Measurements from ENCODE around the gene WWC1.

DNA sequence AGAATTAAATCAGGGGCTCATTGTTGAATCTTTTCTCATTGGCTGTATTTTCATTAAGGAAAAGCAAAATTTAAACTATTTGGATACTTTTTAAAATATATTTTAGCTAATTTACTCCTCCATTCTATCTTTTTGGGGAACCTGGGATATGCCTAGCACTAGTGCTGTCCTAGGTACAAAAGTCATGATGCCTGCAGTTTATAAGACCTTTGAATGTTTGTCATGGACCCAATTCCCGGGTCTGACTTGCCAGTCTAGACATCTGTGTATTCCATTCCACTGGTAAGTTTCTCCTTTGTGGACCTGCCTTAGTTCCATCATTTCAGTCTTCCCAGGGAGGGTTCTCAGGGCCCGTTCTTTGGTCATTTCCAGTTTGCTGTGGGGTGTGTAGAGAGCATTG, 63.0 kb downstream of the WWC1 start:
- TF ChIP-seq, protein P1, sequence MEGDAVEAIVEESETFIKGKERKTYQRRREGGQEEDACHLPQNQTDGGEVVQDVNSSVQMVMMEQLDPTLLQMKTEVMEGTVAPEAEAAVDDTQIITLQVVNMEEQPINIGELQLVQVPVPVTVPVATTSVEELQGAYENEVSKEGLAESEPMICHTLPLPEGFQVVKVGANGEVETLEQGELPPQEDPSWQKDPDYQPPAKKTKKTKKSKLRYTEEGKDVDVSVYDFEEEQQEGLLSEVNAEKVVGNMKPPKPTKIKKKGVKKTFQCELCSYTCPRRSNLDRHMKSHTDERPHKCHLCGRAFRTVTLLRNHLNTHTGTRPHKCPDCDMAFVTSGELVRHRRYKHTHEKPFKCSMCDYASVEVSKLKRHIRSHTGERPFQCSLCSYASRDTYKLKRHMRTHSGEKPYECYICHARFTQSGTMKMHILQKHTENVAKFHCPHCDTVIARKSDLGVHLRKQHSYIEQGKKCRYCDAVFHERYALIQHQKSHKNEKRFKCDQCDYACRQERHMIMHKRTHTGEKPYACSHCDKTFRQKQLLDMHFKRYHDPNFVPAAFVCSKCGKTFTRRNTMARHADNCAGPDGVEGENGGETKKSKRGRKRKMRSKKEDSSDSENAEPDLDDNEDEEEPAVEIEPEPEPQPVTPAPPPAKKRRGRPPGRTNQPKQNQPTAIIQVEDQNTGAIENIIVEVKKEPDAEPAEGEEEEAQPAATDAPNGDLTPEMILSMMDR (IDR thresholded peaks at IDR 0.05 in 2 of 3, conservative IDR thresholded peaks at IDR 0.05 in 1 of 3; ENCODE audit: borderline replicate concordance in 1 of 3, insufficient read depth in 1 of 3, low read depth in 2 of 3, low read length in 2 of 3) = no peak
- TF ChIP-seq YY1 (IDR thresholded peaks at IDR 0.05; ENCODE audit: extremely low read depth, insufficient replicate concordance, low read depth, low read length) (no peak), EGR1 (IDR thresholded peaks at IDR 0.05; ENCODE audit: low read depth) (no peak), EZH2 (IDR thresholded peaks at IDR 0.05) (no peak), POLR2A (IDR thresholded peaks at IDR 0.05; ENCODE audit: borderline replicate concordance, extremely low read depth, insufficient read depth, insufficient read length) (no peak), POLR2AphosphoS5 (IDR thresholded peaks at IDR 0.05; ENCODE audit: low read depth, low read length) (no peak), RAD21 (IDR thresholded peaks at IDR 0.05; ENCODE audit: low read depth) (no peak)
